Endodermal cell (in vitro differentiated cells): Measurements from ENCODE around the gene MAPKAPK2. TPM values are rescaled to one million over a fixed set of nuclear protein-coding genes. Genes with fewer than 3 reads are reported as not detected.

Experiments
- DNase-seq: peaks from one replicate; pipeline ENCODE4 v3.0.0-alpha.2; 2017
- H3K27ac ChIP-seq: 2 replicates; pipeline ENCODE4 v1.5.1; 2013; ENCODE audit warnings: mild to moderate bottlenecking, low read depth, low read length, moderate library complexity
- H3K27me3 ChIP-seq: 2 replicates; pipeline ENCODE4 v1.6.1; 2013; ENCODE audit warnings: mild to moderate bottlenecking, low read length, moderate library complexity; ENCODE audit not compliant: insufficient read depth, control insufficient read depth, poor library complexity, severe bottlenecking
- H3K36me3 ChIP-seq: 2 replicates; pipeline ENCODE4 v1.7.0; 2013; ENCODE audit warnings: mild to moderate bottlenecking, low read length, moderate library complexity; ENCODE audit not compliant: control insufficient read depth, insufficient read depth
- H3K4me1 ChIP-seq: one replicate; pipeline ENCODE4 v1.7.0; 2013; ENCODE audit warnings: low read length; ENCODE audit not compliant: control insufficient read depth, insufficient read depth
- H3K4me3 ChIP-seq: 2 replicates; pipeline ENCODE4 v1.5.1; 2013; ENCODE audit warnings: mild to moderate bottlenecking, low read length, moderate library complexity
- H3K9ac ChIP-seq: 2 replicates; pipeline ENCODE4 v1.6.1; 2013; ENCODE audit warnings: mild to moderate bottlenecking, low read length, moderate library complexity; ENCODE audit not compliant: poor library complexity, severe bottlenecking; ENCODE audit errors: extremely low read depth
- H3K9me3 ChIP-seq: 2 replicates; pipeline ENCODE4 v1.6.1; 2013; ENCODE audit warnings: mild to moderate bottlenecking, low read length, moderate library complexity; ENCODE audit not compliant: control insufficient read depth
- H3K27ac Mint-ChIP-seq: 2 replicates; pipeline ENCODE4 v1.8.0; 2020; ENCODE audit warnings: mixed read lengths
- H3K27me3 Mint-ChIP-seq: 2 replicates; pipeline ENCODE4 v1.8.0; 2021; ENCODE audit warnings: mild to moderate bottlenecking, mixed read lengths; ENCODE audit not compliant: insufficient read depth
- H3K36me3 Mint-ChIP-seq: 2 replicates; pipeline ENCODE4 v1.8.0; 2020; ENCODE audit warnings: low read depth, mixed read lengths
- H3K4me1 Mint-ChIP-seq: 2 replicates; pipeline ENCODE4 v1.8.0; 2020; ENCODE audit warnings: mixed read lengths
- H3K4me3 Mint-ChIP-seq: 2 replicates; pipeline ENCODE4 v1.8.0; 2020; ENCODE audit warnings: mild to moderate bottlenecking, moderate library complexity, mixed read lengths
- H3K9me3 Mint-ChIP-seq: 2 replicates; pipeline ENCODE4 v1.8.0; 2020; ENCODE audit warnings: mild to moderate bottlenecking, mixed read lengths
- CTCF ChIP-seq: fragments of 200-600 bp; sonication (generic); conservative IDR thresholded peaks from 2 replicates; pipeline ENCODE4 v1.5.0; 2021; ENCODE audit warnings: antibody characterized with exemption, mild to moderate bottlenecking
- WGBS, 2 experiments: methylation state at CpG; one replicate each; pipeline versions ENCODE4 v1.1.5 to v1.1.7; 2013; ENCODE audit warnings: missing lambda C conversion rate in 2 of 2, mixed read lengths in 1 of 2; ENCODE audit not compliant: insufficient coverage in 1 of 2, insufficient read length in 1 of 2; 5-methylcytosine and 5-hydroxymethylcytosine counted together
- total RNA-seq, 2 donors: library from RNA; stranded (reverse); fragmentation: NEBNext Ultra II Directional in 1 of 2; extraction: Animal tissue kit (Norgen Biotek cat#: 25700) in 1 of 2; gene quantifications; 2 replicates in 1 of 2; 3 replicates in 1 of 2; pipeline ENCODE4 v1.2.1, GENCODE V29; 2021

Gene MAPKAPK2
- total RNA-seq, 2 donors from 2014 or later, result 72.8 to 79.7 TPM

GRCh38 chr1:206653715-206654459 lies 30.8 kb upstream of the MAPKAPK2 start:
- no peak for DNase-seq
- H3K9ac ChIP-seq, result no peak overlapping the region
- H3K9me3 ChIP-seq, result no peaks in the 10 kb centered on the region
- Mint-ChIP-seq H3K27ac (no peak overlapping the region), H3K9me3 (no peaks in the 10 kb centered on the region), H3K36me3 (no peaks in the 10 kb centered on the region), H3K4me3 (no peak overlapping the region), H3K4me1 (peaks cover 9% of the 10 kb centered on the region), H3K27me3 (peaks cover 21% of the 10 kb centered on the region)
- H3K4me3 ChIP-seq, result no peak overlapping the region
- no peak overlapping the region for H3K27ac ChIP-seq
- peaks cover 10% of the 10 kb centered on the region for H3K36me3 ChIP-seq
- peaks cover 10% of the 10 kb centered on the region for H3K27me3 ChIP-seq
- 92 to 95% methylated on average over 7 of the region's 7 CpGs for WGBS, 2 experiments
- no peaks in the 10 kb centered on the region for H3K4me1 ChIP-seq
- no peak for TF ChIP-seq CTCF

GRCh38 chr1:206654828-206655227 lies 29.9 kb upstream of the MAPKAPK2 start:
- Mint-ChIP-seq H3K27ac (no peak overlapping the region), H3K36me3 (no peaks in the 10 kb centered on the region), H3K27me3 (peaks cover 23% of the 10 kb centered on the region), H3K4me1 (peaks cover 11% of the 10 kb centered on the region), H3K4me3 (no peak overlapping the region), H3K9me3 (no peaks in the 10 kb centered on the region)
- no peak overlapping the region for H3K4me3 ChIP-seq
- no peak overlapping the region for H3K9ac ChIP-seq
- no peaks in the 10 kb centered on the region for H3K4me1 ChIP-seq
- H3K27me3 ChIP-seq, result peaks cover 10% of the 10 kb centered on the region
- DNase-seq, result no peak
- no peak overlapping the region for H3K27ac ChIP-seq
- no peaks in the 10 kb centered on the region for H3K9me3 ChIP-seq
- 85 to 89% methylated on average over 2 of the region's 2 CpGs for WGBS, 2 experiments
- no peak for TF ChIP-seq CTCF
- peaks cover 10% of the 10 kb centered on the region for H3K36me3 ChIP-seq

GRCh38 chr1:206655471-206655882 lies 29.2 kb upstream of the MAPKAPK2 start:
- H3K27me3 ChIP-seq, result peaks cover 10% of the 10 kb centered on the region
- H3K4me3 ChIP-seq, result no peak overlapping the region
- no peaks in the 10 kb centered on the region for H3K9me3 ChIP-seq
- H3K27ac ChIP-seq, result no peak overlapping the region
- no peaks in the 10 kb centered on the region for H3K4me1 ChIP-seq
- no peak for DNase-seq
- no peaks in the 10 kb centered on the region for H3K9me3 Mint-ChIP-seq
- H3K36me3 ChIP-seq, result peaks cover 10% of the 10 kb centered on the region
- WGBS, 2 experiments, result 91 to 100% methylated on average over 1 to 4 of the region's 4 CpGs
- H3K4me1 Mint-ChIP-seq, result peaks cover 11% of the 10 kb centered on the region
- no peak overlapping the region for H3K9ac ChIP-seq
- TF ChIP-seq CTCF, result no peak
- no peaks in the 10 kb centered on the region for H3K36me3 Mint-ChIP-seq
- H3K27me3 Mint-ChIP-seq, result peaks cover 25% of the 10 kb centered on the region
- no peak overlapping the region for H3K4me3 Mint-ChIP-seq
- no peak overlapping the region for H3K27ac Mint-ChIP-seq
